Keratinocyte (primary cell): ENCODE results near the gene KCNJ14. TPM values are rescaled to one million over a fixed set of nuclear protein-coding genes. Genes with fewer than 3 reads are reported as not detected.

Source experiments
- DNase-seq: peaks from one replicate; pipeline ENCODE4 v3.0.0-alpha.2; 2011; ENCODE audit warnings: low read depth, missing footprints, low spot score
- FAIRE-seq: peaks from 2 replicates; lab custom pipeline; 2011; peaks lifted over from hg19 to GRCh38; lab: Jason Lieb, UNC
- H2AFZ ChIP-seq: 2 replicates; pipeline ENCODE4 v1.6.0; 2012; ENCODE audit warnings: low read length, control low read depth, inconsistent platforms; ENCODE audit not compliant: control insufficient read depth
- H3K27ac ChIP-seq: 2 replicates; pipeline ENCODE4 v1.5.1; 2011; ENCODE audit warnings: low read length; ENCODE audit not compliant: control insufficient read depth, insufficient read depth
- H3K27me3 ChIP-seq: 3 replicates; pipeline ENCODE4 v1.6.0; 2011; ENCODE audit warnings: low read length; ENCODE audit not compliant: control insufficient read depth, insufficient read depth; ENCODE audit errors: extremely low read depth
- H3K36me3 ChIP-seq, 2 experiments: 2 replicates in 1 of 2; 3 replicates in 1 of 2; pipeline ENCODE4 v1.5.1; 2011; ENCODE audit warnings: low read length in 2 of 2, mild to moderate bottlenecking in 1 of 2; ENCODE audit not compliant: control insufficient read depth in 2 of 2, insufficient read depth in 2 of 2; ENCODE audit errors: extremely low read depth in 1 of 2
- H3K4me1 ChIP-seq: 3 replicates; pipeline ENCODE4 v1.5.1; 2011; ENCODE audit warnings: low read length; ENCODE audit not compliant: control insufficient read depth, insufficient read depth; ENCODE audit errors: extremely low read depth
- H3K4me2 ChIP-seq: 3 replicates; pipeline ENCODE4 v1.6.0; 2011; ENCODE audit warnings: low read depth, low read length; ENCODE audit not compliant: control insufficient read depth, insufficient read depth; ENCODE audit errors: extremely low read depth
- H3K4me3 ChIP-seq, 3 experiments: fragments of 200-600 bp in 1 of 3; sonication (generic) in 1 of 3; 2 replicates in 2 of 3; 3 replicates in 1 of 3; pipeline ENCODE4 v1.5.1; 2011 to 2016; ENCODE audit warnings: low read length in 3 of 3, mild to moderate bottlenecking in 3 of 3, control low read depth in 2 of 3, inconsistent platforms in 1 of 3, low read depth in 1 of 3, mixed read lengths in 1 of 3, mixed run types in 1 of 3, moderate library complexity in 1 of 3; ENCODE audit not compliant: control insufficient read depth in 2 of 3, insufficient read depth in 2 of 3; ENCODE audit errors: extremely low read depth in 1 of 3
- H3K79me2 ChIP-seq: 2 replicates; pipeline ENCODE4 v1.6.0; 2012; ENCODE audit warnings: low read length; ENCODE audit not compliant: control insufficient read depth, insufficient read depth
- H3K9ac ChIP-seq: 3 replicates; pipeline ENCODE4 v1.6.0; 2011; ENCODE audit warnings: low read length; ENCODE audit not compliant: control insufficient read depth, insufficient read depth; ENCODE audit errors: extremely low read depth
- H3K9me1 ChIP-seq: 3 replicates; pipeline ENCODE4 v1.6.0; 2011; ENCODE audit warnings: low read length; ENCODE audit not compliant: control insufficient read depth, insufficient read depth; ENCODE audit errors: extremely low read depth
- H3K9me3 ChIP-seq: 2 replicates; pipeline ENCODE4 v1.5.1; 2012; ENCODE audit warnings: low read depth, low read length; ENCODE audit not compliant: control insufficient read depth
- H4K20me1 ChIP-seq: 3 replicates; pipeline ENCODE4 v1.6.0; 2011; ENCODE audit warnings: low read length; ENCODE audit not compliant: control insufficient read depth, insufficient read depth; ENCODE audit errors: extremely low read depth
- EZH2 ChIP-seq: IDR thresholded peaks from one replicate; pipeline ENCODE4 v1.6.1; 2012; ENCODE audit warnings: inconsistent platforms, mild to moderate bottlenecking, low read length, moderate library complexity
- dilution Hi-C: fragments of 300-500 bp; cut with MboI; formaldehyde crosslinking; loops from one replicate; pipeline ENCODE4 v1.7.0; 2020; ENCODE audit warnings: low sequenced_read_pairs; ENCODE audit not compliant: extremely low pct_ligation_motif_present
- polyA plus RNA-seq, 5 experiments: library from polyadenylated mRNA; depleted of rRNA in 3 of 5; stranded (reverse) in 3 of 5; stranded (forward) in 1 of 5; unstranded in 1 of 5; fragments of >200 nt; gene quantifications; 1 replicate in 1 of 5; 2 replicates in 3 of 5; 3 replicates in 1 of 5; pipeline versions ENCODE4 v1.2.1 to v1.2.3, GENCODE V29; 2011 to 2012; ENCODE audit warnings: missing spikeins in 2 of 5, low read depth in 1 of 5, low replicate concordance in 1 of 5
- TF ChIP-seq, protein P1 (sequence below), 3 experiments: IDR thresholded peaks in 1 of 3; conservative IDR thresholded peaks in 1 of 3; optimal IDR thresholded peaks in 1 of 3; 2 replicates in 2 of 3; 3 replicates in 1 of 3; pipeline versions ENCODE3 to v1.5.1; 2011; ENCODE audit warnings: low read length in 3 of 3, mild to moderate bottlenecking in 3 of 3, moderate library complexity in 2 of 3, control low read depth in 1 of 3, inconsistent platforms in 1 of 3; ENCODE audit not compliant: insufficient read depth in 2 of 3; ENCODE audit errors: extremely low read depth in 1 of 3

Gene KCNJ14
- polyA plus RNA-seq, 1 donor (not counting 4 experiments of a cell fraction or from before 2014, with no cell fraction given): 0.39 TPM

DNA sequence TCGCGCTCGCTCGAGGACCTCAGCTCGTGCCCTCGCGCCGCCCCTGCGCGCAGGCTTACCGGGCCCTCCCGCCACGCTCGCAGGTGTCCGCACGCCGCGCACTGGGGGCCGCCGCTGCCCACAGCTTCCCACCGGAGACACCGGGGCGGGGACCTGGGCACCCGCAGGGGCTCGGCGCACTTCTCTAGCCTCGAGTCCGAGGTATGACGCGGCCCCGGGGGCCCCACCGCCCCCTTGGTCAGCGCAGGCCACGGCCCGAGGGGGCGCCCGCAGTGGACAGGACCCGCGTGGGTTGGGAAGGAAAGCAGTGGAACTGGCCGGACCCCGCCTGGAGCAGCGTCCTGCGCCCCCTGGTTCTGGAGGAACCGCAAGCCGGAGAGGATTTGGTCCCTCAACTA lies 11.6 kb upstream of the KCNJ14 start:
- H3K9ac ChIP-seq: no peak overlapping the region
- H3K4me1 ChIP-seq: peaks cover 19% of the 10 kb centered on the region

DNA sequence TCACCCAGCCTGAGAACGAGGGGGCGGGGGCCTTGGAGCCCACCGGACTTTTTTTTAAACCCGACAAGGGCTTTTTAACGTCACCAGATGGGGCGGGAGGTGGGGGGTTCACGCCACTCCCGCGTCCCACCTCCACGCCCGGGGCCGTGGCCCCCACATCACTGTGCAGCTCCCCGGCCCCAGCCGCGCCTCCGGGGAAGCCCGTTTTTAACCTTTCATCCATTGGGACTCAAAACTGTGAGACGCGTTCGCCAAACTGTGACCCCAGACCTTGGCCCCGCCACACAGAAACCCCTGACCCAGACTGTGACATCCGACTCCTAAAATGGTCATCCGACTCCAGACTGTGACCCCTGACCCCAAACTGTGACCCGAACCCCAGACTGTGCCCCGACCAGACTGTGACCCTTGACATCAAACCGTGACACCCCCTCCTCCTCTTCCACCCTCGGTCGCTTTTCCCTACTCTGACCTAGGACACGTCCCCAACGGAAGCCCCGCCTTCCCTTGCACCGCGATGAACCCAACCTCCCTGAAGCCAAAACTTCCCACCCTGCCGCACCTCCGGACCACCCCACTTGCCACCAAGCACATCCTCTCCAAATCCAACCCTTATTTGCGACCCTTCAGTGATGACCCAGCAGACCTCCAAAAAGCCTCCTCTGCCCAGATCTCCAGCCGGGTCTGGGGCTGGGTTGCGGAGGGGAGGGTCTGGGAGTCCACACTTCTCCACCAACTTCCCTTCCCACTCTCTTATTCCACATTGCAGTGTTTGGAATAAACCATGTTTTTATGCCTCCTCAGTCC lies 11.0 kb upstream of the KCNJ14 start:
- Histone ChIP-seq H3K4me3 (peak overlapping the region; percentile 23 to 92 (median 72)), H3K9me3 (no peaks in the 10 kb centered on the region), H3K9ac (peak overlapping the region; percentile 15), H3K9me1 (no peaks in the 10 kb centered on the region), H3K79me2 (peaks cover 20% of the 10 kb centered on the region), H3K27me3 (peaks cover 25% of the 10 kb centered on the region), H3K4me1 (peaks cover 19% of the 10 kb centered on the region), H3K36me3 (peaks cover 7 to 11% of the 10 kb centered on the region in 2 experiments), H4K20me1 (no peaks in the 10 kb centered on the region), H3K4me2 (peak overlapping the region; percentile 96), H2AFZ (peak overlapping the region; percentile 76), H3K27ac (no peak overlapping the region)
- DNase-seq (no peak), FAIRE-seq (no peak)
- TF ChIP-seq EZH2: peak; percentile 86
- TF ChIP-seq, protein P1, sequence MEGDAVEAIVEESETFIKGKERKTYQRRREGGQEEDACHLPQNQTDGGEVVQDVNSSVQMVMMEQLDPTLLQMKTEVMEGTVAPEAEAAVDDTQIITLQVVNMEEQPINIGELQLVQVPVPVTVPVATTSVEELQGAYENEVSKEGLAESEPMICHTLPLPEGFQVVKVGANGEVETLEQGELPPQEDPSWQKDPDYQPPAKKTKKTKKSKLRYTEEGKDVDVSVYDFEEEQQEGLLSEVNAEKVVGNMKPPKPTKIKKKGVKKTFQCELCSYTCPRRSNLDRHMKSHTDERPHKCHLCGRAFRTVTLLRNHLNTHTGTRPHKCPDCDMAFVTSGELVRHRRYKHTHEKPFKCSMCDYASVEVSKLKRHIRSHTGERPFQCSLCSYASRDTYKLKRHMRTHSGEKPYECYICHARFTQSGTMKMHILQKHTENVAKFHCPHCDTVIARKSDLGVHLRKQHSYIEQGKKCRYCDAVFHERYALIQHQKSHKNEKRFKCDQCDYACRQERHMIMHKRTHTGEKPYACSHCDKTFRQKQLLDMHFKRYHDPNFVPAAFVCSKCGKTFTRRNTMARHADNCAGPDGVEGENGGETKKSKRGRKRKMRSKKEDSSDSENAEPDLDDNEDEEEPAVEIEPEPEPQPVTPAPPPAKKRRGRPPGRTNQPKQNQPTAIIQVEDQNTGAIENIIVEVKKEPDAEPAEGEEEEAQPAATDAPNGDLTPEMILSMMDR (optimal IDR thresholded peaks at IDR 0.05 in 1 of 3, IDR thresholded peaks at IDR 0.05 in 1 of 3, conservative IDR thresholded peaks at IDR 0.05 in 1 of 3; ENCODE audit: extremely low read depth in 1 of 3, insufficient read depth in 2 of 3, low read length in 3 of 3): no peak
- dilution Hi-C loops: no loop called here

More for the DNA sequence above, 11.6 kb upstream of the KCNJ14 start:
- H4K20me1 ChIP-seq: no peaks in the 10 kb centered on the region
- H3K9me1 ChIP-seq: no peaks in the 10 kb centered on the region
- FAIRE-seq: no peak
- H3K27ac ChIP-seq: no peak overlapping the region
- no peaks in the 10 kb centered on the region for H3K9me3 ChIP-seq
- no peak overlapping the region for H2AFZ ChIP-seq
- no peak overlapping the region for H3K4me3 ChIP-seq
- TF ChIP-seq, protein P1 (optimal IDR thresholded peaks at IDR 0.05 in 1 of 3, IDR thresholded peaks at IDR 0.05 in 1 of 3, conservative IDR thresholded peaks at IDR 0.05 in 1 of 3; ENCODE audit: extremely low read depth in 1 of 3, insufficient read depth in 2 of 3, low read length in 3 of 3): no peak
- no peak for TF ChIP-seq EZH2
- peaks cover 25% of the 10 kb centered on the region for H3K27me3 ChIP-seq
- peaks cover 6 to 10% of the 10 kb centered on the region in 2 experiments for H3K36me3 ChIP-seq
- peaks cover 19% of the 10 kb centered on the region for H3K79me2 ChIP-seq
- no peak for DNase-seq
- dilution Hi-C loops: no loop called here
- peak overlapping the region; percentile 96 for H3K4me2 ChIP-seq
